H9 (cell line): ENCODE results near the gene SRP68. TPM values are rescaled to one million over a fixed set of nuclear protein-coding genes. Genes with fewer than 3 reads are reported as not detected.

Experiments
- DNase-seq: peaks from one replicate; pipeline ENCODE4 v3.0.0-alpha.2; 2017
- H2AFZ ChIP-seq: one replicate; pipeline ENCODE4 v1.6.1; 2013; ENCODE audit warnings: mild to moderate bottlenecking, low read length, control low read depth, moderate library complexity
- H2AK5ac ChIP-seq: 2 replicates; pipeline ENCODE4 v1.6.1; 2013; ENCODE audit warnings: low read length, control low read depth, mixed read lengths; ENCODE audit not compliant: insufficient read length
- H2BK120ac ChIP-seq: one replicate; pipeline ENCODE4 v1.6.1; 2013; ENCODE audit warnings: low read depth, mild to moderate bottlenecking, low read length, control low read depth, inconsistent platforms; ENCODE audit not compliant: poor library complexity, severe bottlenecking
- H2BK12ac ChIP-seq: 2 replicates; pipeline ENCODE4 v1.6.1; 2013; ENCODE audit warnings: low read length, control low read depth, mixed read lengths, low read depth; ENCODE audit not compliant: insufficient read length
- H2BK15ac ChIP-seq: 2 replicates; pipeline ENCODE4 v1.6.1; 2013; ENCODE audit warnings: low read depth, low read length, control low read depth
- H2BK20ac ChIP-seq: one replicate; pipeline ENCODE4 v1.6.1; 2013; ENCODE audit warnings: low read depth, mild to moderate bottlenecking, low read length, control low read depth, inconsistent platforms; ENCODE audit not compliant: poor library complexity, severe bottlenecking
- H2BK5ac ChIP-seq: 2 replicates; pipeline ENCODE4 v1.6.1; 2013; ENCODE audit warnings: low read length, control low read depth, mixed read lengths; ENCODE audit not compliant: insufficient read length
- H3K14ac ChIP-seq: 2 replicates; pipeline ENCODE4 v1.6.1; 2013; ENCODE audit warnings: low read length, control low read depth; ENCODE audit not compliant: insufficient read depth
- H3K18ac ChIP-seq: 2 replicates; pipeline ENCODE4 v1.6.1; 2013; ENCODE audit warnings: low read depth, mild to moderate bottlenecking, mixed read lengths, low read length, control low read depth; ENCODE audit not compliant: insufficient read length
- H3K23ac ChIP-seq: 2 replicates; pipeline ENCODE4 v1.6.1; 2013; ENCODE audit warnings: low read length, control low read depth, mixed read lengths, low read depth; ENCODE audit not compliant: insufficient read length
- H3K23me2 ChIP-seq: 2 replicates; pipeline ENCODE4 v1.6.1; 2013; ENCODE audit warnings: low read depth, mild to moderate bottlenecking, mixed read lengths, low read length, control low read depth; ENCODE audit not compliant: insufficient read length, poor library complexity, severe bottlenecking
- H3K27ac ChIP-seq: 2 replicates; pipeline ENCODE4 v1.5.1; 2013; ENCODE audit warnings: low read length, control low read depth, mixed read lengths, low read depth; ENCODE audit not compliant: insufficient read length
- H3K27me3 ChIP-seq: 2 replicates; pipeline ENCODE4 v1.6.1; 2013; ENCODE audit warnings: low read length, control low read depth, inconsistent platforms; ENCODE audit not compliant: insufficient read depth
- H3K4ac ChIP-seq: 2 replicates; pipeline ENCODE4 v1.6.1; 2013; ENCODE audit warnings: low read depth, mild to moderate bottlenecking, control low read depth, inconsistent platforms, low read length, moderate library complexity
- H3K4me1 ChIP-seq: 2 replicates; pipeline ENCODE4 v1.6.1; 2013; ENCODE audit warnings: low read length, control low read depth, inconsistent platforms; ENCODE audit not compliant: insufficient read depth
- H3K4me2 ChIP-seq: 2 replicates; pipeline ENCODE4 v1.6.1; 2013; ENCODE audit warnings: low read length, control low read depth, mixed read lengths; ENCODE audit not compliant: insufficient read length, insufficient read depth
- H3K56ac ChIP-seq: 2 replicates; pipeline ENCODE4 v1.6.1; 2013; ENCODE audit warnings: low read depth, mild to moderate bottlenecking, mixed read lengths, low read length, control low read depth; ENCODE audit not compliant: insufficient read length
- H3K79me1 ChIP-seq: 2 replicates; pipeline ENCODE4 v1.6.1; 2013; ENCODE audit warnings: low read depth, mild to moderate bottlenecking, moderate library complexity, low read length, control low read depth, inconsistent platforms; ENCODE audit not compliant: insufficient read depth, poor library complexity, severe bottlenecking
- H3K79me2 ChIP-seq: 2 replicates; pipeline ENCODE4 v1.6.1; 2013; ENCODE audit warnings: low read length, control low read depth, inconsistent platforms; ENCODE audit not compliant: insufficient read depth
- H3K9ac ChIP-seq: 2 replicates; pipeline ENCODE4 v1.6.1; 2013; ENCODE audit warnings: low read length, control low read depth, mixed read lengths; ENCODE audit not compliant: insufficient read length; ENCODE audit errors: extremely low read depth
- H3K9me3 ChIP-seq: one replicate; pipeline ENCODE4 v1.6.1; 2013; ENCODE audit warnings: low read depth, low read length, inconsistent platforms; ENCODE audit not compliant: control insufficient read depth
- H3T11ph ChIP-seq: one replicate; pipeline ENCODE4 v1.6.1; 2013; ENCODE audit warnings: mild to moderate bottlenecking, low read length, control low read depth, inconsistent platforms
- H4K20me1 ChIP-seq: one replicate; pipeline ENCODE4 v1.6.1; 2013; ENCODE audit not compliant: control insufficient read depth, insufficient read length, insufficient read depth
- H4K5ac ChIP-seq: 2 replicates; pipeline ENCODE4 v1.6.1; 2013; ENCODE audit warnings: low read depth, mild to moderate bottlenecking, mixed read lengths, low read length, control low read depth; ENCODE audit not compliant: insufficient read length
- H4K8ac ChIP-seq: replicated peaks from 2 replicates; pipeline ENCODE4 v1.6.1; 2013; ENCODE audit warnings: low read length, control low read depth, mixed read lengths, low read depth; ENCODE audit not compliant: insufficient read length
- H4K91ac ChIP-seq: 2 replicates; pipeline ENCODE4 v1.6.1; 2013; ENCODE audit warnings: low read depth, mild to moderate bottlenecking, moderate library complexity, mixed read lengths, low read length, control low read depth; ENCODE audit not compliant: insufficient read length
- H3K27ac Mint-ChIP-seq, 3 experiments: 2 replicates in 2 of 3; 3 replicates in 1 of 3; pipeline ENCODE4 v1.8.0; 2020 to 2021; ENCODE audit warnings: mixed read lengths in 3 of 3, mild to moderate bottlenecking in 1 of 3, moderate library complexity in 1 of 3
- H3K27me3 Mint-ChIP-seq: 2 replicates; pipeline ENCODE4 v1.8.0; 2021; ENCODE audit warnings: low read depth, mild to moderate bottlenecking, moderate library complexity, mixed read lengths
- H3K36me3 Mint-ChIP-seq, 3 experiments: 2 replicates in 2 of 3; 3 replicates in 1 of 3; pipeline ENCODE4 v1.8.0; 2020 to 2021; ENCODE audit warnings: low read depth in 3 of 3, mixed read lengths in 3 of 3; ENCODE audit not compliant: insufficient read depth in 1 of 3
- H3K4me1 Mint-ChIP-seq, 2 experiments: 2 replicates each; pipeline ENCODE4 v1.8.0; 2020; ENCODE audit warnings: mixed read lengths in 2 of 2
- H3K4me3 Mint-ChIP-seq, 2 experiments: 2 replicates in 1 of 2; 3 replicates in 1 of 2; pipeline ENCODE4 v1.8.0; 2020 to 2021; ENCODE audit warnings: mild to moderate bottlenecking in 2 of 2, mixed read lengths in 2 of 2, moderate library complexity in 1 of 2
- H3K9me3 Mint-ChIP-seq, 2 experiments: 2 replicates in 1 of 2; 3 replicates in 1 of 2; pipeline ENCODE4 v1.8.0; 2020; ENCODE audit warnings: mild to moderate bottlenecking in 2 of 2, mixed read lengths in 2 of 2, moderate library complexity in 1 of 2
- WGBS: extraction: QIAGEN DNeasy Blood & Tissue Kit; methylation state at CpG from one replicate; pipeline ENCODE4 v1.1.7; 2013; ENCODE audit warnings: missing lambda C conversion rate, low lambda C conversion rate, mixed read lengths; ENCODE audit not compliant: insufficient read length; ENCODE audit errors: extremely low coverage; 5-methylcytosine and 5-hydroxymethylcytosine counted together
- total RNA-seq: library from RNA; stranded (reverse); gene quantifications from 2 replicates; pipeline ENCODE4 v1.2.1, GENCODE V29; 2021
- TF ChIP-seq, protein P1 (sequence below): fragments of 200-600 bp; sonication (generic); conservative IDR thresholded peaks from 3 replicates; pipeline ENCODE4 v1.8.0; 2021; ENCODE audit warnings: antibody characterized with exemption, mild to moderate bottlenecking

Gene SRP68
- total RNA-seq, 1 experiment from 2014 or later: 86.1 TPM

DNA sequence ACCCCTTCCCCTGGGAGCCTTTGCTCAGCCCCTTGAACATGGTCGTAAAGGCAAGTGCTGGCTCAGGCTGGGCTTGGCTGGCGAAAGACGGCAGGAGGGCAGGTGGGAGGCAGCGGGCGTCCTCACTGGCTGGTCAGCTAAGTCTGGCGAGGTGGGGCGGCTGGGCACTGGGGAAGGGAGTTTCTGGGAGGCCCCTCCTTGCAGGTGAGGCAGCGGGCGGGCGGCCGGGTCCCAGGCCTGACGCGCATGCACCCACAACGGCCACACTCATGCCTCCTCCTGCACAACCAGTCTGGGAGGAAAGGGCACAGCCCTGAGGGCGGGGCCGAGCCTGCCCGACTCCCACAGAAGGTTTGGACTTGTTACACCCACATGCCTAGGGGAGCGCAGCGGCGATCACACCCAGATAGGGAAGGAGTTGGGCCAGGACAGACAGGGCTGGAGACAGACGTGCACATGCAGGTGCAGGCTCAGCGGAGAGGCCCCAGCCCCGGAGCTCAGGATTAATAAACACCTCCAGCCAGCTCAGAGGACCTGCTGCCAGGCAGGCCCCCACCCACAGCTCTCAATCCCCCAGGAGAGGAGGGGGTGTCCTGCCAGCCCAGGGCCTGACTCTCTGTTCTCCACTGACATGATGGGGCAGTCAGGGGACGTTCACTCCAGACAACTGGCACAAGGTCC lies 45.0 kb downstream of the SRP68 start, which contains the start of gene EVPL:
Gene EVPL, minus strand, starts transcription at position 148 of the 681 bp plus-strand sequence. Its CDS starts 108 bp downstream, at position 40.
- no peak within 1 kb of the TSS for H4K91ac ChIP-seq
- no peaks in the 10 kb centered on the region for H3K79me2 ChIP-seq
- H3K79me1 ChIP-seq: no peaks in the 10 kb centered on the region
- Mint-ChIP-seq H3K36me3 (no peaks in the 10 kb centered on the region), H3K4me3 (no peak within 1 kb of the TSS; a peak in 1 of 5 replicates), H3K9me3 (no peaks in the 10 kb centered on the region; a peak in 1 of 5 replicates), H3K27ac (no peak within 1 kb of the TSS; a peak in 1 of 7 replicates), H3K4me1 (peaks cover 10 to 18% of the 10 kb centered on the region in 2 experiments), H3K27me3 (peaks cover 5% of the 10 kb centered on the region; the same call in 1 of the 2 replicates)
- peak within 1 kb of the TSS; percentile 78; the same call in 1 of the 2 replicates for H3K14ac ChIP-seq
- H3K18ac ChIP-seq: no peak within 1 kb of the TSS
- no peak within 1 kb of the TSS for H3T11ph ChIP-seq
- H3K4me2 ChIP-seq: no peak within 1 kb of the TSS
- no peak within 1 kb of the TSS for H3K9ac ChIP-seq
- no peak within 1 kb of the TSS for H3K4ac ChIP-seq
- no peak within 1 kb of the TSS for H2BK15ac ChIP-seq
- no peaks in the 10 kb centered on the region for H3K23me2 ChIP-seq
- no peaks in the 10 kb centered on the region for H4K20me1 ChIP-seq
- no peak within 1 kb of the TSS for H2BK120ac ChIP-seq
- no peak within 1 kb of the TSS for H2AFZ ChIP-seq
- no peak within 1 kb of the TSS for H3K23ac ChIP-seq
- no peaks in the 10 kb centered on the region for H3K9me3 ChIP-seq
- no CpG with 5 or more reads among the region's 24 CpGs for WGBS
- no peak within 1 kb of the TSS for H3K27ac ChIP-seq
- no peak within 1 kb of the TSS for H2BK5ac ChIP-seq
- H3K56ac ChIP-seq: no peak within 1 kb of the TSS
- no peaks in the 10 kb centered on the region for H3K27me3 ChIP-seq
- H3K4me1 ChIP-seq: peaks cover 2% of the 10 kb centered on the region; the same call in 1 of the 2 replicates
- no peak within 1 kb of the TSS for H4K8ac ChIP-seq
- no peak within 1 kb of the TSS for H2BK12ac ChIP-seq
- no peak within 1 kb of the TSS for H2AK5ac ChIP-seq
- peak; percentile 58 for DNase-seq
- H4K5ac ChIP-seq: no peak within 1 kb of the TSS
- H2BK20ac ChIP-seq: no peak within 1 kb of the TSS
- TF ChIP-seq, protein P1, sequence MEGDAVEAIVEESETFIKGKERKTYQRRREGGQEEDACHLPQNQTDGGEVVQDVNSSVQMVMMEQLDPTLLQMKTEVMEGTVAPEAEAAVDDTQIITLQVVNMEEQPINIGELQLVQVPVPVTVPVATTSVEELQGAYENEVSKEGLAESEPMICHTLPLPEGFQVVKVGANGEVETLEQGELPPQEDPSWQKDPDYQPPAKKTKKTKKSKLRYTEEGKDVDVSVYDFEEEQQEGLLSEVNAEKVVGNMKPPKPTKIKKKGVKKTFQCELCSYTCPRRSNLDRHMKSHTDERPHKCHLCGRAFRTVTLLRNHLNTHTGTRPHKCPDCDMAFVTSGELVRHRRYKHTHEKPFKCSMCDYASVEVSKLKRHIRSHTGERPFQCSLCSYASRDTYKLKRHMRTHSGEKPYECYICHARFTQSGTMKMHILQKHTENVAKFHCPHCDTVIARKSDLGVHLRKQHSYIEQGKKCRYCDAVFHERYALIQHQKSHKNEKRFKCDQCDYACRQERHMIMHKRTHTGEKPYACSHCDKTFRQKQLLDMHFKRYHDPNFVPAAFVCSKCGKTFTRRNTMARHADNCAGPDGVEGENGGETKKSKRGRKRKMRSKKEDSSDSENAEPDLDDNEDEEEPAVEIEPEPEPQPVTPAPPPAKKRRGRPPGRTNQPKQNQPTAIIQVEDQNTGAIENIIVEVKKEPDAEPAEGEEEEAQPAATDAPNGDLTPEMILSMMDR: no peak
